ENCODE measurements around the gene IBTK. TPM values are rescaled to one million over a fixed set of nuclear protein-coding genes. Genes with fewer than 3 reads are reported as not detected.

Gene IBTK
- total and polyA plus RNA-seq, 2 of the 8 experiments (the other 6 are each of a cell fraction or from before 2014, with no cell fraction given), result 4.6 to 24.2 TPM

- Histone ChIP-seq H2BK12ac (ENCODE audit: low read depth, low read length) (no peak overlapping the region), H4K8ac (ENCODE audit: extremely low read depth, insufficient read depth, low read length) (no peak overlapping the region), H3K56ac (replicated peaks; ENCODE audit: insufficient read length, low read depth, low read length) (no peak overlapping the region), H3K27me3 (replicated peaks in 1 of 4; ENCODE audit: control insufficient read depth in 3 of 4, extremely low read depth in 1 of 4, insufficient read depth in 3 of 4, low read length in 3 of 4) (no peaks in the 10 kb centered on the region), H3K4me1 (replicated peaks in 1 of 4; ENCODE audit: control insufficient read depth in 3 of 4, insufficient read depth in 4 of 4, low read length in 3 of 4) (peaks cover 0 to 8% (median 2%) of the 10 kb centered on the region in 4 experiments; a peak in 3 of 7 replicates), H3K79me1 (ENCODE audit: low read depth, low read length) (no peaks in the 10 kb centered on the region), H2BK120ac (replicated peaks; ENCODE audit: low read depth, low read length) (no peak overlapping the region), H2BK5ac (ENCODE audit: low read depth, low read length) (no peak overlapping the region), H3K23me2 (ENCODE audit: low read depth, low read length) (peaks cover 4% of the 10 kb centered on the region; the same call in 1 of the 2 replicates), H3K18ac (ENCODE audit: extremely low read depth, low read length) (no peak overlapping the region), H3K9ac (replicated peaks in 1 of 4; ENCODE audit: extremely low read depth in 1 of 4, low read depth in 3 of 4, low read length in 3 of 4) (no peak overlapping the region), H3K79me2 (ENCODE audit: control insufficient read depth in 1 of 2, insufficient read depth in 2 of 2, low read length in 2 of 2) (peaks cover 0 to 2% of the 10 kb centered on the region in 2 experiments; a peak in 2 of 4 replicates), H2AFZ (ENCODE audit: low read length) (no peak overlapping the region), H2BK20ac (ENCODE audit: low read length) (no peak overlapping the region; the same call in 1 of the 2 replicates), H3K4ac (replicated peaks; ENCODE audit: insufficient read length, low read depth, low read length) (no peak overlapping the region), H3K9me3 (ENCODE audit: insufficient read depth in 2 of 2, low read depth in 1 of 2, low read length in 1 of 2) (no peaks in the 10 kb centered on the region), H3K27ac (ENCODE audit: low read depth, low read length) (no peak overlapping the region), H3K4me3 (ENCODE audit: extremely low read depth in 1 of 4, insufficient read depth in 2 of 4, low read depth in 3 of 4, low read length in 4 of 4) (no peak overlapping the region), H3K4me2 (ENCODE audit: insufficient read depth in 1 of 2, low read depth in 2 of 2, low read length in 2 of 2) (no peak overlapping the region), H4K20me1 (replicated peaks in 1 of 2; ENCODE audit: control insufficient read depth in 1 of 2, insufficient read depth in 2 of 2, low read length in 2 of 2) (no peaks in the 10 kb centered on the region), H2BK15ac (ENCODE audit: low read length) (no peak overlapping the region), H3K23ac (ENCODE audit: insufficient read length) (no peak overlapping the region), H3K36me3 (ENCODE audit: control insufficient read depth in 2 of 4, insufficient read depth in 4 of 4, low read length in 3 of 4) (no peaks in the 10 kb centered on the region), H4K91ac (replicated peaks; ENCODE audit: insufficient read length, low read length) (no peak overlapping the region), H4K5ac (ENCODE audit: insufficient read length, low read depth, low read length) (no peak overlapping the region), H3K14ac (ENCODE audit: insufficient read length) (no peak overlapping the region), H2AK5ac (ENCODE audit: low read depth, low read length) (no peak overlapping the region)
- ChIA-PET CTCF (ENCODE audit: partially characterized antibody) (interaction anchor here (0.6 to 2.6 kb wide), 11 partner anchors 10 to 815 kb away, joined by 3 to 12 read pairs (median 3); partner anchors contain the start of gene DOP1A), POLR2A (ENCODE audit: partially characterized antibody) (no interaction called here)
- TF ChIP-seq RAD21 (IDR thresholded peaks at IDR 0.05 in 1 of 2, conservative IDR thresholded peaks at IDR 0.05 in 1 of 2; ENCODE audit: low read depth in 2 of 2, low read length in 2 of 2) (peak; percentile 67 to 69), POU5F1 (IDR thresholded peaks at IDR 0.05; ENCODE audit: low read depth, low read length) (no peak)
- TF ChIP-seq, protein P1, sequence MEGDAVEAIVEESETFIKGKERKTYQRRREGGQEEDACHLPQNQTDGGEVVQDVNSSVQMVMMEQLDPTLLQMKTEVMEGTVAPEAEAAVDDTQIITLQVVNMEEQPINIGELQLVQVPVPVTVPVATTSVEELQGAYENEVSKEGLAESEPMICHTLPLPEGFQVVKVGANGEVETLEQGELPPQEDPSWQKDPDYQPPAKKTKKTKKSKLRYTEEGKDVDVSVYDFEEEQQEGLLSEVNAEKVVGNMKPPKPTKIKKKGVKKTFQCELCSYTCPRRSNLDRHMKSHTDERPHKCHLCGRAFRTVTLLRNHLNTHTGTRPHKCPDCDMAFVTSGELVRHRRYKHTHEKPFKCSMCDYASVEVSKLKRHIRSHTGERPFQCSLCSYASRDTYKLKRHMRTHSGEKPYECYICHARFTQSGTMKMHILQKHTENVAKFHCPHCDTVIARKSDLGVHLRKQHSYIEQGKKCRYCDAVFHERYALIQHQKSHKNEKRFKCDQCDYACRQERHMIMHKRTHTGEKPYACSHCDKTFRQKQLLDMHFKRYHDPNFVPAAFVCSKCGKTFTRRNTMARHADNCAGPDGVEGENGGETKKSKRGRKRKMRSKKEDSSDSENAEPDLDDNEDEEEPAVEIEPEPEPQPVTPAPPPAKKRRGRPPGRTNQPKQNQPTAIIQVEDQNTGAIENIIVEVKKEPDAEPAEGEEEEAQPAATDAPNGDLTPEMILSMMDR (IDR thresholded peaks at IDR 0.05; ENCODE audit: control extremely low read depth in 1 of 3, insufficient read depth in 1 of 3, low read depth in 1 of 3, low read length in 3 of 3), result peak in 2 of 3 experiments; percentile 12 to 44; a peak in 2 of 4 replicates
- DNase-seq (ENCODE audit: low read depth in 1 of 2, low spot score in 2 of 2) (no peak), FAIRE-seq (no peak)
Measured at GRCh38 chr6:82251942-82252341, 4.4 kb upstream of the IBTK start.

Measured in H1 (cell line).